Measurements from ENCODE around the gene NELL2. TPM values are rescaled to one million over a fixed set of nuclear protein-coding genes. Genes with fewer than 3 reads are reported as not detected.

Gene NELL2
- total and polyA plus RNA-seq, 4 donors = 1.1 to 3.8 (median 1.2) TPM; not detected in 1

GRCh38 chr12:44778863-44779262 lies 97.3 kb downstream of the NELL2 start:
- 87 to 91% methylated on average over 1 of the region's 1 CpG for WGBS, 2 donors
- H3K27me3 ChIP-seq (ENCODE audit: control insufficient read depth in 1 of 2, insufficient read depth in 2 of 2, low read length in 1 of 2) = no peaks in the 10 kb centered on the region
- no peak overlapping the region for H3K4me3 ChIP-seq (ENCODE audit: low read length in 2 of 2)
- no peaks in the 10 kb centered on the region for H3K4me1 ChIP-seq (ENCODE audit: control insufficient read depth in 1 of 2, insufficient read depth in 2 of 2, low read length in 2 of 2)
- no peak overlapping the region for H3K27ac ChIP-seq (ENCODE audit: low read depth in 1 of 2, low read length in 2 of 2)
- no peaks in the 10 kb centered on the region for H3K36me3 ChIP-seq (ENCODE audit: control insufficient read depth in 1 of 2, insufficient read depth in 2 of 2, low read length in 1 of 2)
- ATAC-seq (ENCODE audit: low FRiP score) (no peak), DNase-seq (no peak)
- H3K9me3 ChIP-seq (ENCODE audit: control insufficient read depth, low read length) = peaks cover 3% of the 10 kb centered on the region
- intact Hi-C loops (cut with DNase I) = no loop called here

- H3K9me3 ChIP-seq (ENCODE audit: control insufficient read depth, low read length) = peaks cover 3% of the 10 kb centered on the region
- no peak overlapping the region for H3K27ac ChIP-seq (ENCODE audit: low read depth in 1 of 2, low read length in 2 of 2)
- 80 to 90% methylated on average over 1 of the region's 1 CpG for WGBS, 2 donors
- H3K36me3 ChIP-seq (ENCODE audit: control insufficient read depth in 1 of 2, insufficient read depth in 2 of 2, low read length in 1 of 2) = no peaks in the 10 kb centered on the region
- DNase-seq (no peak), ATAC-seq (ENCODE audit: low FRiP score) (no peak)
- no peaks in the 10 kb centered on the region for H3K27me3 ChIP-seq (ENCODE audit: control insufficient read depth in 1 of 2, insufficient read depth in 2 of 2, low read length in 1 of 2)
- intact Hi-C loops (cut with DNase I) = no loop called here
- no peaks in the 10 kb centered on the region for H3K4me1 ChIP-seq (ENCODE audit: control insufficient read depth in 1 of 2, insufficient read depth in 2 of 2, low read length in 2 of 2)
- no peak overlapping the region for H3K4me3 ChIP-seq (ENCODE audit: low read length in 2 of 2)
Measured at GRCh38 chr12:44777044-44777443, 99.1 kb downstream of the NELL2 start.

- Histone ChIP-seq H3K36me3 (ENCODE audit: control insufficient read depth in 1 of 2, insufficient read depth in 2 of 2, low read length in 1 of 2) (no peaks in the 10 kb centered on the region), H3K9me3 (ENCODE audit: control insufficient read depth, low read length) (peaks cover 3% of the 10 kb centered on the region), H3K4me3 (ENCODE audit: low read length in 2 of 2) (no peak overlapping the region), H3K27me3 (ENCODE audit: control insufficient read depth in 1 of 2, insufficient read depth in 2 of 2, low read length in 1 of 2) (no peaks in the 10 kb centered on the region), H3K27ac (ENCODE audit: low read depth in 1 of 2, low read length in 2 of 2) (no peak overlapping the region), H3K4me1 (ENCODE audit: control insufficient read depth in 1 of 2, insufficient read depth in 2 of 2, low read length in 2 of 2) (no peaks in the 10 kb centered on the region)
- ATAC-seq (ENCODE audit: low FRiP score) (no peak), DNase-seq (no peak)
- 80 to 81% methylated on average over 6 of the region's 6 CpGs for WGBS, 2 donors
- intact Hi-C loops (cut with DNase I) = no loop called here
Measured at GRCh38 chr12:44775901-44776300, 100.2 kb downstream of the NELL2 start.

GRCh38 chr12:44774815-44775411 lies 101.2 kb downstream of the NELL2 start:
- Histone ChIP-seq H3K27me3 (ENCODE audit: control insufficient read depth in 1 of 2, insufficient read depth in 2 of 2, low read length in 1 of 2) (no peaks in the 10 kb centered on the region), H3K4me1 (ENCODE audit: control insufficient read depth in 1 of 2, insufficient read depth in 2 of 2, low read length in 2 of 2) (no peaks in the 10 kb centered on the region), H3K36me3 (ENCODE audit: control insufficient read depth in 1 of 2, insufficient read depth in 2 of 2, low read length in 1 of 2) (no peaks in the 10 kb centered on the region), H3K9me3 (ENCODE audit: control insufficient read depth, low read length) (no peaks in the 10 kb centered on the region), H3K4me3 (ENCODE audit: low read length in 2 of 2) (no peak overlapping the region), H3K27ac (ENCODE audit: low read depth in 1 of 2, low read length in 2 of 2) (no peak overlapping the region)
- WGBS, 2 donors = 71 to 73% methylated on average over 11 of the region's 11 CpGs
- intact Hi-C loops (cut with DNase I) = no loop called here
- no peak for ATAC-seq (ENCODE audit: low FRiP score)
- DNase-seq = no peak

- H3K27ac ChIP-seq (ENCODE audit: low read depth in 1 of 2, low read length in 2 of 2) = no peak overlapping the region
- H3K4me3 ChIP-seq (ENCODE audit: low read length in 2 of 2) = no peak overlapping the region
- 59 to 68% methylated on average over 8 of the region's 8 CpGs for WGBS, 2 donors
- no peak for ATAC-seq (ENCODE audit: low FRiP score)
- DNase-seq = no peak
- no peaks in the 10 kb centered on the region for H3K36me3 ChIP-seq (ENCODE audit: control insufficient read depth in 1 of 2, insufficient read depth in 2 of 2, low read length in 1 of 2)
- H3K9me3 ChIP-seq (ENCODE audit: control insufficient read depth, low read length) = no peaks in the 10 kb centered on the region
- H3K27me3 ChIP-seq (ENCODE audit: control insufficient read depth in 1 of 2, insufficient read depth in 2 of 2, low read length in 1 of 2) = no peaks in the 10 kb centered on the region
- intact Hi-C loops (cut with DNase I) = no loop called here
- no peaks in the 10 kb centered on the region for H3K4me1 ChIP-seq (ENCODE audit: control insufficient read depth in 1 of 2, insufficient read depth in 2 of 2, low read length in 2 of 2)
Measured at GRCh38 chr12:44771485-44772021, 104.6 kb downstream of the NELL2 start.

- DNase-seq = no peak
- ATAC-seq (ENCODE audit: low FRiP score) = no peak
- intact Hi-C loops (cut with DNase I) = no loop called here
- 81% methylated on average over 3 of the region's 3 CpGs for WGBS, 2 donors
- no peak overlapping the region for H3K4me3 ChIP-seq (ENCODE audit: low read length in 2 of 2)
- H3K27ac ChIP-seq (ENCODE audit: low read depth in 1 of 2, low read length in 2 of 2) = no peak overlapping the region
- no peaks in the 10 kb centered on the region for H3K4me1 ChIP-seq (ENCODE audit: control insufficient read depth in 1 of 2, insufficient read depth in 2 of 2, low read length in 2 of 2)
- H3K27me3 ChIP-seq (ENCODE audit: control insufficient read depth in 1 of 2, insufficient read depth in 2 of 2, low read length in 1 of 2) = no peaks in the 10 kb centered on the region
- H3K9me3 ChIP-seq (ENCODE audit: control insufficient read depth, low read length) = no peaks in the 10 kb centered on the region
- H3K36me3 ChIP-seq (ENCODE audit: control insufficient read depth in 1 of 2, insufficient read depth in 2 of 2, low read length in 1 of 2) = no peaks in the 10 kb centered on the region
Measured at GRCh38 chr12:44765796-44766195, 110.3 kb downstream of the NELL2 start.

- H3K4me1 ChIP-seq (ENCODE audit: control insufficient read depth in 1 of 2, insufficient read depth in 2 of 2, low read length in 2 of 2) = no peaks in the 10 kb centered on the region
- no peaks in the 10 kb centered on the region for H3K9me3 ChIP-seq (ENCODE audit: control insufficient read depth, low read length)
- H3K36me3 ChIP-seq (ENCODE audit: control insufficient read depth in 1 of 2, insufficient read depth in 2 of 2, low read length in 1 of 2) = no peaks in the 10 kb centered on the region
- H3K27me3 ChIP-seq (ENCODE audit: control insufficient read depth in 1 of 2, insufficient read depth in 2 of 2, low read length in 1 of 2) = no peaks in the 10 kb centered on the region
- no peak overlapping the region for H3K4me3 ChIP-seq (ENCODE audit: low read length in 2 of 2)
- no peak for DNase-seq
- intact Hi-C loops (cut with DNase I) = no loop called here
- 56 to 78% methylated on average over 3 of the region's 3 CpGs for WGBS, 2 donors
- no peak overlapping the region for H3K27ac ChIP-seq (ENCODE audit: low read depth in 1 of 2, low read length in 2 of 2)
- ATAC-seq (ENCODE audit: low FRiP score) = no peak
Measured at GRCh38 chr12:44763021-44763420, 113.1 kb downstream of the NELL2 start.

GRCh38 chr12:44759289-44759688 lies 116.8 kb downstream of the NELL2 start:
- intact Hi-C loops (cut with DNase I) = no loop called here
- no peak for ATAC-seq (ENCODE audit: low FRiP score)
- H3K4me3 ChIP-seq (ENCODE audit: low read length in 2 of 2) = no peak overlapping the region
- no peaks in the 10 kb centered on the region for H3K4me1 ChIP-seq (ENCODE audit: control insufficient read depth in 1 of 2, insufficient read depth in 2 of 2, low read length in 2 of 2)
- no peak for DNase-seq
- H3K36me3 ChIP-seq (ENCODE audit: control insufficient read depth in 1 of 2, insufficient read depth in 2 of 2, low read length in 1 of 2) = no peaks in the 10 kb centered on the region
- H3K27ac ChIP-seq (ENCODE audit: low read depth in 1 of 2, low read length in 2 of 2) = no peak overlapping the region
- WGBS, 2 donors = 87 to 97% methylated on average over 1 of the region's 1 CpG
- no peaks in the 10 kb centered on the region for H3K27me3 ChIP-seq (ENCODE audit: control insufficient read depth in 1 of 2, insufficient read depth in 2 of 2, low read length in 1 of 2)
- H3K9me3 ChIP-seq (ENCODE audit: control insufficient read depth, low read length) = no peaks in the 10 kb centered on the region

- intact Hi-C loops (cut with DNase I) = no loop called here
- Histone ChIP-seq H3K4me1 (ENCODE audit: control insufficient read depth in 1 of 2, insufficient read depth in 2 of 2, low read length in 2 of 2) (no peaks in the 10 kb centered on the region), H3K27me3 (ENCODE audit: control insufficient read depth in 1 of 2, insufficient read depth in 2 of 2, low read length in 1 of 2) (no peaks in the 10 kb centered on the region), H3K9me3 (ENCODE audit: control insufficient read depth, low read length) (no peaks in the 10 kb centered on the region), H3K4me3 (ENCODE audit: low read length in 2 of 2) (no peak overlapping the region), H3K27ac (ENCODE audit: low read depth in 1 of 2, low read length in 2 of 2) (no peak overlapping the region), H3K36me3 (ENCODE audit: control insufficient read depth in 1 of 2, insufficient read depth in 2 of 2, low read length in 1 of 2) (no peaks in the 10 kb centered on the region)
- DNase-seq = no peak
- ATAC-seq (ENCODE audit: low FRiP score) = no peak
- WGBS, 2 donors = 9 to 11% methylated on average over 3 of the region's 3 CpGs
Measured at GRCh38 chr12:44750468-44750867, 125.6 kb downstream of the NELL2 start.
